ENCODE measurements around the gene AP1S1. TPM values are rescaled to one million over a fixed set of nuclear protein-coding genes. Genes with fewer than 3 reads are reported as not detected.

The AP1S1 gene
- total RNA-seq, 2 experiments from 2014 or later, result 34.1 to 44.0 TPM

GRCh38 chr7:101172005-101172853, 18.0 kb downstream of the AP1S1 start:
- Mint-ChIP-seq H3K4me1 (peaks cover 40% of the 10 kb centered on the region), H3K27me3 (peaks cover 91% of the 10 kb centered on the region), H3K36me3 (no peaks in the 10 kb centered on the region), H3K9me3 (no peaks in the 10 kb centered on the region), H3K4me3 (peak overlapping the region; percentile 18), H3K27ac (no peak overlapping the region)
- DNase-seq, result no peak
- POLR2A ChIA-PET, result interaction anchor here (0.5 to 2.1 kb wide), 4 partner anchors 7 to 82 kb away, joined by 3 to 8 read pairs (median 6); partner anchors contain the start of genes AP1S1 and VGF
- no peak for ATAC-seq (ENCODE audit: low read depth)

- H3K4me3 Mint-ChIP-seq, result peak overlapping the region; percentile 18
- peaks cover 37% of the 10 kb centered on the region for H3K4me1 Mint-ChIP-seq
- no peak for ATAC-seq (ENCODE audit: low read depth)
- DNase-seq, result peak; percentile 43
- H3K9me3 Mint-ChIP-seq, result no peaks in the 10 kb centered on the region
- no peaks in the 10 kb centered on the region for H3K36me3 Mint-ChIP-seq
- POLR2A ChIA-PET, result interaction anchor here (0.5 to 2.1 kb wide), 4 partner anchors 8 to 83 kb away, joined by 3 to 8 read pairs (median 4); partner anchors contain the start of genes AP1S1 and VGF
- peaks cover 91% of the 10 kb centered on the region for H3K27me3 Mint-ChIP-seq
- no peak overlapping the region for H3K27ac Mint-ChIP-seq
Observed at GRCh38 chr7:101172854-101173751, 18.8 kb downstream of the AP1S1 start.

DNA sequence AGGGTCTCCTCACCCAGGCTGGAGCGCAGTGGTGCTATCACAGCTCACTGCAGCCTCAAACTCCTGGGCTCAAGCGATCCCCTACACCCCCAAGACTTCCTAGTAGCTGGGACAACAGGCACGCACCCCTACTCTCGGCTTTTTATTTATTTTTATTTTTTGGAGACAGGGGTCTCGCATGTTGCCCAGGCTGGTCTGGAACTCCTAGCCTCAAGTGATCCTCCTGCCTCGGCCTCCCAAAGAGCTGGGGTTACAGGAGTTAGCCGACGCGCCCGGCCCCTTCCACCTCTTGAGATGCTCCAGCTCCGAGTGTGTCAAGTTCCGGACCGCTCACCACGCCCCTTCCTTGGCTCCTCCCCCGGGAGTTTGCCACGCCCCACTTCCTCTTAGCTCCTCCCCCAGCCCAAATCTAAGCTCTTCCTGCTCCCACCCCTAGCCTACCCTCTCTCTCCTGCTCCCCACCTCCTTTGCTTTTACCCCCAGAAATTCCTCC, 19.5 kb downstream of the AP1S1 start:
- peak; percentile 86 for DNase-seq
- peak overlapping the region; percentile 79 for H3K4me3 Mint-ChIP-seq
- peak; percentile 72 for ATAC-seq (ENCODE audit: low read depth)
- no peaks in the 10 kb centered on the region for H3K36me3 Mint-ChIP-seq
- POLR2A ChIA-PET, result interaction anchor here (1.2 to 2.1 kb wide), 3 partner anchors 9 to 20 kb away, joined by 3 to 8 read pairs (median 6); partner anchors contain the start of genes AP1S1 and VGF
- H3K27ac Mint-ChIP-seq, result peak overlapping the region; percentile 63
- H3K27me3 Mint-ChIP-seq, result peaks cover 91% of the 10 kb centered on the region
- no peaks in the 10 kb centered on the region for H3K9me3 Mint-ChIP-seq
- peaks cover 34% of the 10 kb centered on the region for H3K4me1 Mint-ChIP-seq

GRCh38 chr7:101174322-101174854, 20.1 kb downstream of the AP1S1 start:
- Mint-ChIP-seq H3K9me3 (no peaks in the 10 kb centered on the region), H3K36me3 (no peaks in the 10 kb centered on the region), H3K27ac (peak overlapping the region; percentile 63), H3K27me3 (peaks cover 92% of the 10 kb centered on the region), H3K4me1 (peaks cover 33% of the 10 kb centered on the region), H3K4me3 (peak overlapping the region; percentile 79)
- DNase-seq (no peak), ATAC-seq (ENCODE audit: low read depth) (no peak)
- POLR2A ChIA-PET, result interaction anchor here (1.2 to 2.1 kb wide), 2 partner anchors 9 to 10 kb away, joined by 3 to 8 read pairs; partner anchors contain the start of gene VGF

- H3K27ac Mint-ChIP-seq, result no peak overlapping the region
Observed at GRCh38 chr7:101175664-101176063, 21.4 kb downstream of the AP1S1 start.

DNA sequence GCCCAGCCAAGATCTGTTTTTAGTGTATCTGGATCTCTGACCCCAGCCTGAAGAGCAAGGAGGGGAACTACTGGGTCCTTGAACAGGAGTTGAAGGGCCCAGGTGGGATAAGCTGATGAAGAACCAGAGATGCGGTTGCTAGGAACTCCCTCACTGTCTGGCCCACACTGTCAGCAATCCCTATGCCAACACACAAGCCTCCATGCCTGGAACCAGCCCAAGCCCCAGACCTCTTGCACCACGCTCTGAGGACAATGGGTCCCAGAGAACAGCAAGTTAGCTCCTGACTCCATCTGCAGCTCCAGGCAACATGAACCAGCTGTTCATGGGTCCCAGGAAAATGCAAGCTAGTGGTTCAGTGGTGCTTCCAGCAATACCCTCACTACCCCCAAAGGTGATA, 23.4 kb downstream of the AP1S1 start:
- H3K36me3 Mint-ChIP-seq, result no peaks in the 10 kb centered on the region
- POLR2A ChIA-PET, result no interaction called here

More at GRCh38 chr7:101175664-101176063, 21.4 kb downstream of the AP1S1 start:
- no peaks in the 10 kb centered on the region for H3K9me3 Mint-ChIP-seq
- DNase-seq, result no peak
- H3K36me3 Mint-ChIP-seq, result no peaks in the 10 kb centered on the region
- no peak overlapping the region for H3K4me3 Mint-ChIP-seq
- peaks cover 87% of the 10 kb centered on the region for H3K27me3 Mint-ChIP-seq
- ATAC-seq (ENCODE audit: low read depth), result no peak
- POLR2A ChIA-PET, result no interaction called here
- peaks cover 24% of the 10 kb centered on the region for H3K4me1 Mint-ChIP-seq

DNA sequence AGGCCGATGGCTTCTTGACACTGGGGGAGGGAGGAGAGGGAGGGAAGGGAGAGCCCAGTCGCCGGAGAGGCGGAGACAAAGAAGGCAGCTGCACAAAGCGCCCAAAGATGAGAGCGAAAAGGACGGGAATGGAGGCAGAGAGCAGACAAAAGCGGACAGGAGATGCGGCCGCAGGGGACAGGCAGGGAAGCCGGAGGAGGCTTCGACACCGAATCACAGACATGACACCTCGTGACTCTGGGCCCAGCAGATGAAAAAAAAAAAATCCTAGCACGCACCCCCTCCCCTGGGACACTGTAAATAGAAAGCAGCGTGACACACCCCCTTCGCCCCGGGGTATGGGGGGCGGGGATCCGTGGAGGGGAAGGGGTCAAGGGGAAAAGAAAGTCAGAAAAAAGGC, 24.8 kb downstream of the AP1S1 start:
- ATAC-seq (ENCODE audit: low read depth) (no peak), DNase-seq (no peak)
- POLR2A ChIA-PET, result no interaction called here
- H3K4me3 Mint-ChIP-seq, result no peak overlapping the region
- H3K27me3 Mint-ChIP-seq, result peaks cover 83% of the 10 kb centered on the region
- H3K9me3 Mint-ChIP-seq, result no peaks in the 10 kb centered on the region
- peaks cover 9% of the 10 kb centered on the region for H3K4me1 Mint-ChIP-seq
- no peaks in the 10 kb centered on the region for H3K36me3 Mint-ChIP-seq
- no peak overlapping the region for H3K27ac Mint-ChIP-seq

More for the DNA sequence above, 23.4 kb downstream of the AP1S1 start:
- no peak for ATAC-seq (ENCODE audit: low read depth)
- Mint-ChIP-seq H3K27ac (no peak overlapping the region), H3K4me3 (no peak overlapping the region), H3K9me3 (no peaks in the 10 kb centered on the region), H3K4me1 (peaks cover 14% of the 10 kb centered on the region), H3K27me3 (peaks cover 92% of the 10 kb centered on the region)
- no peak for DNase-seq

GRCh38 chr7:101179713-101180112, 25.4 kb downstream of the AP1S1 start:
- ATAC-seq (ENCODE audit: low read depth) (no peak), DNase-seq (no peak)
- Mint-ChIP-seq H3K27me3 (peaks cover 82% of the 10 kb centered on the region), H3K27ac (no peak overlapping the region), H3K9me3 (no peaks in the 10 kb centered on the region), H3K36me3 (no peaks in the 10 kb centered on the region), H3K4me1 (peaks cover 7% of the 10 kb centered on the region), H3K4me3 (no peak overlapping the region)
- POLR2A ChIA-PET, result no interaction called here

DNA sequence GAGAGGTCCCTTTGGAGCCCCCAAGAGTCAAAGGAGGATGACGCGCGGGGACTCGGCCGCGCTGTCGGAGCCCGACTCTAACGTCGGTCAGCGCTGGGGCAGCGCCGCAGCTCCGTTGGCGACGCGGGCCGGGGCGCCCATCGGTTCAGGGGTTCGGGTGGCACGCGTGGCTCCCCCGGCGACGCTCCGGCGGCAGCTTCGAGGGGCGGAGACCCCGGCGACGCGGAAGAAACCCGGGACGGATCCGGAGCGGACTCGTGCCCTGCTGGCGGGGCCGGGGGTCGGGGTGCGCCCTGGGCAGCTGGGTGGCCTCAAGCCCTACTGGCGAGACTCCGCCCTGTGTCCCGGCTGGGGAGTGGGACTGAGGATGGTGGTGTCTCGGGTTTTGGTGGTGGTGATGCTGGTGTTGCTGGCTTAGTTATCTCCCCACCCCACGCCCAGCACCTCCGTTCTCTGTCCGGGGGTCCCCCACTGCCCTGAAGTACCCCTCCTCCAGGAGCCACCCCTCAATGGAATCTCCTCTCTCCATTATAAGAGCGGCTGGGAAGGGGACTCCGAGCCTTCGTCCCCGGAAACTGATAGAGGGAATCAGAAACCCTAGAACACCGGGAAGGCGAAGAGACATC, 26.0 kb downstream of the AP1S1 start, which contains the start of gene NAT16:
Gene NAT16 (minus strand): TSS at position 164 of the 626 bp plus-strand sequence. CDS start 5,486 bp downstream, outside the sequence.
- no peak within 1 kb of the TSS for H3K27ac Mint-ChIP-seq
- no peaks in the 10 kb centered on the region for H3K36me3 Mint-ChIP-seq
- peaks cover 6% of the 10 kb centered on the region for H3K4me1 Mint-ChIP-seq
- H3K4me3 Mint-ChIP-seq, result no peak within 1 kb of the TSS
- DNase-seq (no peak), ATAC-seq (ENCODE audit: low read depth) (no peak)
- H3K27me3 Mint-ChIP-seq, result peaks cover 80% of the 10 kb centered on the region
- POLR2A ChIA-PET, result no interaction called here
- no peaks in the 10 kb centered on the region for H3K9me3 Mint-ChIP-seq

- Mint-ChIP-seq H3K27me3 (peaks cover 45% of the 10 kb centered on the region), H3K4me3 (no peak overlapping the region), H3K9me3 (no peaks in the 10 kb centered on the region), H3K4me1 (peaks cover 2% of the 10 kb centered on the region), H3K36me3 (no peaks in the 10 kb centered on the region), H3K27ac (no peak overlapping the region)
- ATAC-seq (ENCODE audit: low read depth), result no peak
- no peak for DNase-seq
- POLR2A ChIA-PET, result interaction anchor here (0.6 kb wide), 1 partner anchor 1276 kb away, joined by 4 read pairs; no protein-coding TSS in a partner anchor
Observed at GRCh38 chr7:101185258-101185839, 31.1 kb downstream of the AP1S1 start.

DNA sequence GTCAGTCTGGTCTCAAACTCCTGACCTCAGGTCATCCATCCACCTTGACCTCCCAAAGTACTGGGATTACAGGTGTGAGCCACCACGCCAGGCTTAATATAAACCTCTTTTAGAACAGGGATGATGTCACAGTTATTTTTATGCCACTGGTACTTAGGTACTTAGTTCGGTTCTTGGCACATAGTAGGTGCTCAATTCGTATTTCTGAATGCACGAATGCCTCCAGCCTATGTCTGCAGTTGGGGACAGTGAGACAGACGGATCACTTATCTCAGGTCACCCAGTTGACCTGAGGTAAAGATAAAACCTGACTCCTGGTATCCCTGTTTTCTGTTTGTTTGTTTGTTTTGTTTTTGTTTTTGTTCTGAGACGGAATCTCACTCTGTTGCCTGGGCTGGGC, 31.9 kb downstream of the AP1S1 start:
- POLR2A ChIA-PET, result interaction anchor here (0.9 kb wide), 1 partner anchor 31 kb away, joined by 3 read pairs; the partner anchor contains the start of gene PLOD3
- Mint-ChIP-seq H3K27ac (no peak overlapping the region), H3K4me3 (no peak overlapping the region), H3K9me3 (no peaks in the 10 kb centered on the region), H3K4me1 (peaks cover 2% of the 10 kb centered on the region), H3K27me3 (peaks cover 37% of the 10 kb centered on the region), H3K36me3 (no peaks in the 10 kb centered on the region)
- no peak for DNase-seq
- ATAC-seq (ENCODE audit: low read depth), result no peak

- H3K4me1 Mint-ChIP-seq, result peaks cover 2% of the 10 kb centered on the region
- no peak overlapping the region for H3K4me3 Mint-ChIP-seq
- H3K27me3 Mint-ChIP-seq, result peaks cover 32% of the 10 kb centered on the region
- ATAC-seq (ENCODE audit: low read depth) (no peak), DNase-seq (no peak)
- no peak overlapping the region for H3K27ac Mint-ChIP-seq
- no peaks in the 10 kb centered on the region for H3K9me3 Mint-ChIP-seq
- no peaks in the 10 kb centered on the region for H3K36me3 Mint-ChIP-seq
- POLR2A ChIA-PET, result interaction anchor here (0.7 to 0.9 kb wide), 2 partner anchors 30 to 642 kb away, joined by 3 read pairs; partner anchors contain the start of gene PLOD3
Observed at GRCh38 chr7:101186844-101187428, 32.7 kb downstream of the AP1S1 start.
